PFSK-1 (cell line): ENCODE results near the gene KRT16.

Source experiments
- POLR2AphosphoS5 ChIP-seq: IDR thresholded peaks from 2 replicates; pipeline ENCODE4 v1.6.1; 2012; ENCODE audit warnings: low read depth, mild to moderate bottlenecking, control low read depth, low read length, moderate library complexity
- SIN3A ChIP-seq: IDR thresholded peaks from 2 replicates; pipeline ENCODE4 v1.6.1; 2012; ENCODE audit warnings: mild to moderate bottlenecking, low read length, moderate library complexity, borderline replicate concordance; ENCODE audit not compliant: insufficient read depth
- TAF1 ChIP-seq: IDR thresholded peaks from 2 replicates; pipeline ENCODE4 v1.6.1; 2012; ENCODE audit warnings: low read length, control low read depth, borderline replicate concordance; ENCODE audit not compliant: insufficient read depth

DNA sequence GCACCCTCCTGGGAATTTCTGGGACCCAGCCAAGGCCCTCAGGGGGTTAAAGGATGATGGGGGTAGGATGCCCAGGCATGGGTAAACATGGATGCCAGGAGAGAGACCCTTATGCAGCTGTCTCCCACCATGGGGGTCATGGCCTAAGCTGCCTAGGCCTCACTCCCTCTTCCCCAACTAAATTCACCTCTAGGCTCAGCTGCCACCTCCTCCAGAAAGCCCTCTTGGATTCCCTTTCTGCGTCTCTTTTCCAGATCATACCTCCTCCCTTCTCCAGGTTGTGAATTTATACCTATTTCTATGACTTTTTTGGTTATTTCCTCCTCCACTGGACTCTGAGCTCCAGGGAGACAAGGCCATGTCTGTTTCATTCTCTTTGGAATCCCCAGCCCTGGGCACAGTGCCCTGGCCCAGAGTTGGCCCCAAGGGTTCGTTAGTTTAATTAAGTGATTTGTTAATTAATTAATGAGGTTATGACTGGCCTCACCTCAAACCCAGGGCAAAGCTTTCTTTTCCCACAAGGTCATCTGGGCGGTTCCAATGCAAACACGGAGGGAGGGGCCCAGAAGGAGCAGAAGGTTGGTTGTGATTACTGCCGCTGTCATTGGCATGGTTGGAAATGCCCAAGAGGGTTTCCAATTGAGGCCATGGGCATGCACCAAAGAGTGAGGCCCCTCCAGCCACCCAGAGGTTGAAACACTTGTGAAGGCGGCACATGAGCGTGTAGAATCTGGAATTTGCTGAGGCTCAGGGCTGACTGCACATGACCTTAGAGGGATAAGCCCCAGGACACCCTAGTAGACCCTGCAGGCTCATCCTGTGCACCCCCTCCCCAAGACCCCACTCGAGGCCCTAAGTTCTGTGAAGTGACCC, 18.7 kb upstream of the KRT16 start:
- TF ChIP-seq POLR2AphosphoS5 (no peak), TAF1 (no peak), SIN3A (no peak)
